GM12891 (cell line): ENCODE measurements around the gene MTIF2.

Experiments used
- POLR2A ChIP-seq: IDR thresholded peaks from 2 replicates; pipeline ENCODE4 v1.6.1; 2011; ENCODE audit warnings: low read depth, low read length, control low read depth
- POLR2AphosphoS5 ChIP-seq: IDR thresholded peaks from 2 replicates; pipeline ENCODE4 v1.6.1; 2011; ENCODE audit warnings: low read depth, low read length, control low read depth
- SPI1 ChIP-seq: IDR thresholded peaks from 2 replicates; pipeline ENCODE4 v1.6.1; 2011; ENCODE audit warnings: low read depth, low read length, control low read depth

GRCh38 chr2:55268288-55268906 lies 634 bp downstream of the MTIF2 start:
- TF ChIP-seq POLR2AphosphoS5 (no peak), POLR2A (no peak), SPI1 (no peak)
